GM19438 (cell line): ENCODE measurements around the gene DOCK9.
"Not testable (repeated sequence)": the region's sequence is repeated elsewhere in the genome, so short reads cannot be mapped to it uniquely, and the experiment has no call there.

Source experiments
- ATAC-seq: cut with Tn5 transposase; IDR thresholded peaks from one replicate; pipeline ENCODE4 v1.9.1; 2021; ENCODE audit warnings: low read depth; ENCODE audit not compliant: unreplicated experiment

Gene DOCK9

DNA sequence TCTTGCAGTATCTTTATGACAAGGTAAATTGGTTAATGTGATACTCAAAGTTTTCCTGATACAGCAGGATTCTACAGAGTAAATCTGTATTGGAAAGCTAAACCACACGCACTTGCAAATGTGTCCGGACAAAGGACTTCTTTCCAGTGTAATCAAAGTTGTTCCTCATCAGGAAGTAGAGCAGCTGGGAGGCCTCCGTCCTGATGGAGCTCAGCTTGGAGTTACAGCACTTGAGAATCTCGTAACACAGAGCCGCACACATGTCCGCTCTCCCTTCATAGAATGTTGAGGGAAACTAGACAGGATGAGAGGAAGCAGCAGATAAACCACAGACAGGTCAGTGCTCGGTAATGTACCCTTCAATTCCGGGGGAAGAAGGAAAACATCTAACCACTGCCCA, 146.6 kb downstream of the DOCK9 start:
- ATAC-seq: no peak

DNA sequence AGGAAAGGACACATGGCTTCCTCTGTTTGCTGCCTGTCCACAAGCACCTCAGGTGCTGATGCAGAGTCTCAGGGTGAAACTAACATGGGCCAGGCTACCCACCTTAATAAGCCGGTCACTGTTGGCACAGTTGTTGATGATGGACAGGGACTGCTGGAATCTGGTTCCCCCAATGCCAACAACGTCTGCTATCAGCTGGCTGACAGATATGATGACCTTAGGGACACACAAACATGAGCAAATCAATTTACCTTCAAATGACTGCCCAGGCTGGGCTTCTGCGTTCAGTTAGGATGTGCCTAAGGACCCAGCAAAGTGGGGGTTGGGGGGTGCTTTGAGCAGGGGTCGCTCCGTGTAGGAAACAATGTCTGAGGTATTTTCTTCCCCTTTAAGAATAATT, 148.3 kb downstream of the DOCK9 start:
- ATAC-seq: no peak

DNA sequence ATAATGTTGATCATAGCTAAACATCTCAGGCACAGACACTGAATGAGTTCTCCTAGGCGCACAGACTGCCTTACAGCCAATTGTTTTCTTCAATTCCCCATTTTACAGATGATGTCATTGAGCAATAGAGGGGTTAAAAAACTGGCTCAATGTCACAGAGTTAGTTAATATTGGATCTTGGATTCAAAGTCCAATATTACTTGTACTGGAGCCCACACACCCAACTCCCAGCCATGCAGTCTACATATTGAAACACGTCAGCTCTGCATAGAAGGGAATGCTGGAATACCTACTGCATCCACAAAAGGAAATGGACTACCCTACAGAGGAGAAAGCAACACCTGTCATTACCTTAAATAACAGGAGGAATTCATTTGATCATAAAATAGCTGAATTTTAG, 149.2 kb downstream of the DOCK9 start:
- ATAC-seq: no peak

DNA sequence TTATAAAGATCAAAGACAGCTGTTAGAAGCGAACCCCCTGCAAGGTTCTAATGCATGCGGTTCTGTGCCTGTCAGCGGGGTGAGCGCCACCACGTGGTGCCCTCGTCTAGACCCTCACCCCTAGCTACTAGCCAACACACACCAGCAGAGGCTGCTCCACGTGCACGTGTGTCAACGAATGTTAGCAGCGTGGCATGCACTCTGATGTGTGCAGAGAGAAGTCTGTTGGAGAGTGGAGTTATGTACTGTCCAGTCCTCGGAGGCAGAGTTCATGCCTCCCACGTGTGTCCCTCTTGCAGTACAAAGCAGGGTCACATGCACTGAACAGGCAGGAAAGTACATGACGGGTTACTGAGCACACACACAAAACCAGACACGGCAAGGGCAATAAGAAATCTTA, 150.4 kb downstream of the DOCK9 start:
- no peak for ATAC-seq

DNA sequence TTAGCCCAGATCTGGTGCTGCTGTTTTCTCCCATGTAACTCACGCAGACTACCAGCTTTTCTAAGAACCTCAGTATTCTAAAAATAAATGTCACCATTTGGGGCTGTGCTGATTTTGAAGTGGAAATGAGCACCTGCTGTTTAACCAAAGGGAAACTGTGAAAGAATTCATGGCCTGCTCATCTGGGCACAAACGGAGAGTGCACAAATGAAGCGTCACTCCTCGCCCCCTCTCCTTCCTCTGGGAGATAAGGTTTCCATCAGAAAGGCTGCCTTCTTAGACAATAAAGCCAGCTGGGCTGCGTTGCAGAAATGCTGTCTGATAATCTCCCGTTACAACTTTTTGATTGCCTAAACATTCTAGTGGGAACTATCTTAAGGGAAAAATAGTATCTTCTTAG, 151.7 kb downstream of the DOCK9 start:
- ATAC-seq: no peak

DNA sequence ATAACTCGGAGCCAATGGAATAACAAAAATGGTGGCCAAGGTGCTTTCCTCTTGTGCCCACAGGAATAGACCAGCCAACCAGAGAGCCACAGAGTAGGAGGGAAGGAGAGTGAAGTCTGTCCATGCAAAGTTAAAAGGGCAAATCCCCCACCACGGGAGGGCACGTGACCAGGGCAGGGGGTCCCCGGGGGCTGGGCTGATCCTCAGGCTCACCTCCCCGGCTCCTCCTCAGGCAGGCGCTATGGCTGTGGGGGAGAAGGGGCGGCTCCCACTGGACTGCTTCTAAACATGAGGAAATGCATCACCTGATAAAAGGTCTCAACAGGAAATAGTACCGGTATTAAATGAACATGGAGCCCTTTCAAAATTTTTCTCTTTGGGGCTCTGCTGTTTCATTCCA, 152.2 kb downstream of the DOCK9 start:
- no peak for ATAC-seq

DNA sequence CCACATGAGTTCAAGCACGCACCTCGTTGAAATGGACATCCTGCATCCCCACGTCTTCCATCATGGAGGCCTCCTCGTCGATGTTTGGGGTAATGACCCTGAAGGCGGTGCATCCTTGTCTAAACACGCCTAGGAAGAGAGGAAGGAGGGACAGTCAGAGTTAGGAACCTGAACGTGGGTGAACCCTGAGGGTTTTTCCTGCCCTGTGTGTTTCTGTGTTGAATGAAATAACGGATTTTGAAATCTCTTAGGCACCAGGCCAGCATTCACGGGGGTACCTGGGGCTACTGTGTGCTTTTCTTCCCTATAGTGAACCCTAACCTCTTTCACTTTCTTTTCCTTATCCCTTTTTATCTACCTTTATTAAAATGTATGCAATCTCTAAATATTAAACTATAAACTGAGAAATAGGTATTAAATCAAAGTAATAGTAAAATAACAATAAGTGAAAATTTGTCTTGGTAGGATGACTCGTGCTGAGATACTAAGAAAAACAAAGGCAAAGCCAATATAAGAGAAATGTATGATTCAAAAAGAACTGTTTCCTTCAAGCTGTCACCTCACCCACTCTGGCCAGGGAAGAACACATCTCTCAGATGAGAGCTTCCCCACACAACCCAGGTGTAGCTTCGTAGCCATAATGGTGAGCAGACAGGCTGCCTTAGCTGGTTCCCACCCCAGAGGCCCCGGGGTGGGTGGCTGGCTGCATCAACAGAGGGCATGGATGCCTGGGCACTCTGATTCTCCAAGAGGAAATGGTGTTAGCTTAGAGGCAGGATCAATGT, 153.3 kb downstream of the DOCK9 start:
- ATAC-seq: no peak

DNA sequence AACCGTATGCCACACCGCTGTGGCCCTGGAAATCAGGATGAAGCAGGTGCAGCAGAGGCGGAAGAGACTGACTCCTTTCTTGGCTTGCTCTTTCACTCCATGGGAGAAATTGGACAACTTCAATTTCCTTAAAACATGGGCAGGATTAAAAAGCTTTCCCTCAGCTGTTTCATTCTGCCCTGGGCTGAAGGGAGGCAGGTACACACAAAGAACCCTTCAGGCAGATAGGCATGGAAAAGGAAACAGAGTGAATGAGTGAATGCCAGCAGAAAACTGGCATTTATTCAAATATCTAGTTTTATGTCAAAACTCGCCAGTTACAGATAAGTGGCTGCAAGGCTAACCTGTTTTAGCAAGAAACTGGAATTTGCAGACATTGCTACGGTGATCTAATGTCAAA, 154.4 kb downstream of the DOCK9 start:
- ATAC-seq: no peak

DNA sequence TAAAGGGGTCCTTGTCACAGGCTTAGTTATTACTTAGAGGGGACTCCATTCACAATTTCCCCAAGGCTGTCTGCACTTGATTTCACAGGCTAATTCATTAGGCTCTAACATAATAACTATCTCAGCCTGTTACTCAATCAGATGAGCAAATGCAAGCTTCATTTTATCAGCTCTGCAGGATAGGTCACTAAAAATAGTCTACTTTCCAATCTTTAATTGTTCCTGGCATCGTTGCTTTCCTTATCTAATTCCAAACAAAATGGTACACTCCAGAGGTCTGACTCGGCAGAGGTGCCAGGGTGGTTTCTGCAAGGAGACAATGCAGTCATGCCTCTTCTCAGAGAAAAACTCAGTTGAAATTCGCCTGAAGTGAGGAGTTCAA, 155.6 kb downstream of the DOCK9 start:
- no peak for ATAC-seq

DNA sequence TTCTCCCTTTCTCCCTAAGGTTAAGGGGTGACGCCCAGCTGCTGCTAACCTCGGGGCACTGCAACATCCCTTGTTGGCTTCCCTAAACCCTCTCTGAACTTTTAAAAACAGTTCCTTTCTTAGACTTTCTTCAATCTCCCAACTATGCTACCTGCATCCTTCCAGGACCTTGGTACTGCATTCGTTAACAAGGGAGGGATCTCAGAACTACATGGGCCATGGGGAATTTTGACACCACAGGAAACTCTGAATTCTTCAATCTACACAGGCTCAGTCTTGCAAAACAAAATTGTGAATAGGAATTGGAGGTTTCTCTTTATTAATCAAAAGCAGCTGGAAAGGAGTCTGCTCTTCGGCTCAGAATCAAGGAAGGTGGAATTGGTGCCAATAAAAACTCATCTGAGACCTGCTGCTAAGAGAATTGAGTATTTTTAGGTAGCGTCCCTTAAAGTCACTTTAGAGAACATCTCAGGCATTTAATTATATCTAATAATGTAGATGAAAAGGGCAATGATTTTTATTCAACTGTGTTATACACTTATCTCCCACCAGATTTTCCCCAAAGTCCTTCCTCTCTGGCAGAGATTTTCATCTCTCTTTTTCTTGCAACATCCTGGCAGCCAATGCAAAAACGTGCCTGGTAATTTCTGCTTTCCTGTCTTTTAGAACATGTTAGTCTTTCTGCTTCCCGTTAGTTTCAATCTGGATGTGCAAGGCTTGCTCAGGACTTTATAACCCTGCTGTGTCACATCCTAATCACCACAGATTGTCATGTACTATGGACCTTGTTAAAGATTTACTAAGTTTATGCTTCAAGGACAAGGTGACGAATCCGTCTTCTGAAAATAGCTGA, 156.3 kb downstream of the DOCK9 start:
- ATAC-seq: no peak

DNA sequence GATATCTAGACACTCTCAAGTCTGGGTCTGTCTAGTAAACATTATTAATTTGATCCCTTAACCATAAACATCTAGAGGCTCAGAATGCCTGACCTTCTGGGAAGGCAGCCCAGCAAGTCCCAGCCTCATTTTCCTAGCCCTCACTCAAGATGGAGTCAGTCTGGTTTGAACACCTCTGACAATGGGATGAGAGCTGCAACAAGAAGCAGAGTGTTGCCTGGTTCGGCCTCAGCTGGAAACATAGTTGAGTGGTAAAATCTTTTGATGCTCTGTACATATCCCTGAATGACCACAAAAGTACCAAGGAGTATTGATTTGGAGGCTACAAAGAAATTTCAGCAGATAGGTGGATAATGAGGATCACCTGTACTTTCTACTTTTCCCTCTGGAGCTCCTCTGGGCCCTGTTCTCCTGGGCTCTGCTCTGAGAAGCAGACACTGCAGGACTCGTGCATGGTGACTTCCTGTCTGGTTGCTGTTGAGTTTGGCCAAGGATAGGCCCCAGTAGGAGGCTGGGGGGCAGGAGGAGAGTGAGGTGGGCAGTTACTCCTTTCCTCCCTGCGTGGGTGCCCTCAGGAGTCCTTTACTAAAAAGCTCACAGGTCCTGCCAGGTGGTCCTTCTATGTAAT, 157.0 kb downstream of the DOCK9 start:
- no peak for ATAC-seq

DNA sequence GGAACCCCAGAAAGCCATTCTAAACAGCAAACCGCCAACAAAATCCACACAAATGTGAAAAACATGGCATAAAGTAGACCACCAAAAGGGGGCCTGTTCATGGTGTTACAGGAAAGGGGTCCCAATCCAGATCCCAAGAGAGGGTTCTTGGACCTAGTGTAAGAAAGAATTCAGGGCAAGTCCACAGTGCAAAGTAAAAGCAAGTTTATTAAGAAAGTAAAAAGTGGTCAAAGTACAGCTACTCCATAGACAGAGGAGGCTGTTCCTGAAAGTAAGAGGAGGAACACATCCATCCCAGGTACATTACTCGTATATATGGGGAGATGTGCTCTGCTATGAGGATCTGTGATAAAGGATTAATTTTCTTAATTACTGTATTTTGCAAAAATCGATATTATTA, 157.6 kb downstream of the DOCK9 start:
- ATAC-seq: no peak

DNA sequence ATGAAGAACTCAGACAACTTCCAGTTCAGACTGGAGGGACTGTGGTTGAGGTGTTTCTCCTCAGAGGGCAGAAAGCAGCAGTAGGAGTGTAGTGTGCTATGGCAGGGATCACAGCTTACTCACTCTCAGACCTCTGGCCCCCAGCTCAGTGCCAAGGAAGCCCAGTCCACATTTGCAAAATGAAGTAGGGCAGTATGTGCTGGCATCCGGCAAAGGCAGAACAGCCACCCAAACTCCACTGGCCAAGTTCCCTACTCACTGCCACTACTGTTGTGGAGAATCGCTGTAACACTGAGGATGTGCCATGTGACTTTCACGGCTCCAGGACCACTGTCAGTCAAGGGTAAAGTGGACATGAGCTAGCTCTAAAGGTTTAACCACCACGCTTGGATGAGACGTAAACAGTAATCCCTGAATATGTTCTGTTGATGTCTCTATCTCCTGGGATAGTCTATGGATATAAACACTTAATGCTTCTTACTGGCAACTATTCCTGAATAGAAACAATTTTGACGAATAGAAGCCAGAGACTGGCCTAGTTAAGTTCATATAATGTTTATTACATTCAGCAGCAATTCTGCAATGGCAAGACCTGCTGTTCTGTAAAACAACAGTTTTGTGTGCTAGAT, 158.4 kb downstream of the DOCK9 start:
- no peak for ATAC-seq

DNA sequence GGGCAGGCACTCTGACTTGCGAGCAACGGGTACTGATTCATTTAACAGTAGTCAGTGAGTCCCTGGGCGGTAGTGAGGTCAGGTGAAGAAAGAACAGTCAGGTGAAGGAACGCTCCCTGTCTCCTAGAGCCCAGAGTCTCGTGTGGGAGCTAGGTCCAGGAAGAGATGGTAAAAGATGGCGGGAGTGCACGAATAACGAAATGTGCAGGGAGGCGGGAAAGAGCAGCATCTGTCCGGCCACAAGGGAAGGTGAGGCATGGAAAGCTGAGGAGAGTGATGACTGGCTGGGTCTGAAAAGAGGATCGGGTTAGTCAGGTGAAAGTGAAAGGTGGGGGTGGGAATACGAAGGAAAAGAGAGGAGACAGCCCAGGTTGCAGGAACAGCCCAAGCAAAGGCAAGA, 161.5 kb downstream of the DOCK9 start:
- no peak for ATAC-seq

DNA sequence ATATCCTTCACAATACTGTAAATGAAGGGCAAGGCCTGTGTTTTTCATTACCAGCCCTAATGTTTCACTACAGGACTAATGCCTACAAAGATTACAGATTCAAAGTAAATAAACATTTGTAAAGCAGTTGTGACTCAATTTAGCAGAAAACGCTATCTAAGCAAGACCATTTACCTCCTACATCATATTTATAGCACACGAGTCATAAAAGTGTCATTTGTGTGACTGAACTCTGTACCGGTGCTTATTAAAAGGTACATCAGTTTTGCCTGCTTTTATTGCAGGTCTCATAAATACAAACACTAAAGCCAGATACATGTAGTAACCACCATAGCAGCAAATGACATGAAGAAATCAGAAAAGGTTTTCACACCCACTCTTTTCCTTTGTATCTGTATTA, 163.9 kb downstream of the DOCK9 start:
- no peak for ATAC-seq

DNA sequence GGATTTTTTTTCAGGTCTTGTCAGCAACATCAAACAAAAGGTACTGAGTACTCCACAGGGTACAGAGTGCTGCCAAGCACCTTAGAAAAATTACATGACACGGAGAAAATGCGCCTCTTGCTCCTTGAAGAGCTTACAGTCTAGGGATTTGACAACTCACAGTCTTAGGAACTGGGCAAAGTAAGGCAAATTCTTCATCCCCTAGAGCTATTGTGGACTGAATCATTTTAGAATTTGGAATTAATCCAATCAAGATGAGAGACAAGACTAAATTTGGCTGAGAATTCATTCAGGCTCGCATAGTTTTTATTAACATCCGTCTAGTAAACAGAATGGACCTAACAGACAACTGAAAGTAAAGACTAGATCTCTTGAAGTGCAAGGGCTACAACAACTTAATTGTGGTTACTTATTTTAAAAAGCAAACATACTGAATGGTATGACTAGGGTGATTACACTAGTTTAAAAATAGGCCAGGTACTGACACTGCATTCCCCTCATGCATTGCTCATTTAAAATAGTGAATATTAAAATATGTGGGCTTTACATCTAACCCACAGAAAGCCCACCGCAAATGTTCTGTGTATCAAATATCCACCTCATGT, 165.6 kb downstream of the DOCK9 start:
- ATAC-seq: not testable (repeated sequence)

DNA sequence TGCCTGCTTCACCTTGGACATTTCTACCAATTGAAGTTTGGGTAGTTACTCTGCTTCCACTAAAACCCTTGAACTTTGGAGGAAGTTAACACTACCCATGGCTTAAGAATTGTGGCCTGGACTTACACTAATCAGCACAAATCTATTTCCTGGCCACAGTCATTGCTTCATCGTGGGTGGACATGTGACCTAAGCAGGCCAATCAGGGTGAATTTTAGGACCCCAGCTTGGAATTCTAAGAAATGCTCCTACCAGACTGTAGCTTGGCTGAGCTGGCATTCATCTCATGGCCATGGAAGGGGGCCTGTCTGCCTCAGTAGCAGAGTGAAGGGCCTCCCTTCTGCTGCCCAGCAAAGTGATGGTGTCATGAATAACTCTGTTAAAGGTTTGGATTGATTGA, 167.1 kb downstream of the DOCK9 start:
- no peak for ATAC-seq

DNA sequence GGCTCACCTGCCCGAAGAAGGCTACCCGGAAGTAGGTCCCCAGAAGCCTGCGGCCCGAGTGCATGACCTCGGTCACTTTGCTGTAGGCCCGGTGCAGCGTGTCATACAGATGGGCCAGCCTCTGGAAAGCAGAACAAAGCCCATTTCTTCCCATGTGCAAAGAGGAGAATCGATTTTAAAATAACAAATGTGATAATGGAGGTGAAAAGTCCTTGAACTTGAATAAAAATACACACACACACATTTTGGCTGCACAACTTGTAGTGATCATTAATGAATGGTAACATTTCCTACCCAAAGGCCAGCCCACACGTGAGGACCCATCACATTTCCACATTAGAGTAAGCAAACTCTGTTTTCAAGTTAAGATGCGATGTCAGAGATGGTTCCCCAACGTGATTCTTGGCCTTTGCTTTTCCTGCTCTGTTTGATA, 168.5 kb downstream of the DOCK9 start:
- no peak for ATAC-seq

DNA sequence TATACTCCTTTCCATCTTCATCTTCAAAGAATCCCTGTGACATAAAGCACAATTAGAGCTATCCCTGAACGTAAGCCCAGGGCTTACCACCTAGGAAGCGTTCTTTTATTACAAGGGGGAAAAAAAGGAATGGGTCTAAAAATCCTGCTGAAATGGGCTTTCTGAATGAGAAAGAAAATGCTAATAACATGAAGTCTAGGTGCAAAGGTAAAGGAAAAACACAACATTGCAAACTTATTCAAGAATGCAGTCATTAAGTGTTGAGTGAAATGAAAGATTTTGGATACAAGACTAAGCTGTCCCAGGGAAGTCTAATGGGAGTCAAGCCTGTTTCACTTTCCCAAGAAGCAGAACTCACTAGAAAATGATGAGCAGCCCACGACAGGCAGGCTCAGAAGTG, 170.1 kb downstream of the DOCK9 start:
- ATAC-seq: no peak

DNA sequence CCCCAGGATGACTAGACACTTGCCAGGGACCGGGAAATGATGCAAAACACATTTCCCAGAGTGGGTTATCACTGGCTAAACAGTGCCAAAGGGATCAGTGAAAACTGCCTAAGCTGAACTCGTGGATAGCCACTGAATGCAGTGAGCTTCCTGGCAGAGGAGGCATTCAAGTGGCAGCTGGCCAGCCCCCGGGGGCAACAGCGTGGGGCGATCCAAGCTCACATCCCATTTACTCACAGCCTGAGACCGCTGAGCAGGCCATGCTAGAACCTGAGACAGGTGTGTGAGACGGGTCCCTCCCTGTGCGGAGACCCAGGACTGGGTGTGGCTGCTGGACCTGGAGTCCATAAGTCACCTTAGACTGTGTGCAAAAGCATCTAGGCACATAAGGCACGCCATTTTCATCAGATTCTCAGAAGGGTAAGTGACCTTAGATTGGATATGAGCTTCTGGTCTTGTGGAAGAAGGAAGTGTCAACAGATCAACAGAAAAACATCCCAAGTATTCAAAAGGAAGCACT, 173.5 kb downstream of the DOCK9 start:
- no peak for ATAC-seq
